Activated CD4-positive, alpha-beta T cell treated with anti-CD3 and anti-CD28 coated beads, Interleukin-2, amount 50 U/mL, for 1 hour (primary cell): ENCODE data around the gene CDC20B.
"Not testable (repeated sequence)": the region's sequence is repeated elsewhere in the genome, so short reads cannot be mapped to it uniquely, and the experiment has no call there.

ENCODE experiments used
- DNase-seq: peaks from one replicate; pipeline ENCODE4 v3.0.0-alpha.2; 2020

Gene CDC20B

GRCh38 chr5:55160493-55161209, 12.3 kb downstream of the CDC20B start:
- no peak for DNase-seq

GRCh38 chr5:55159763-55160492, 13.0 kb downstream of the CDC20B start, which contains the start of gene GPX8:
TSS of gene GPX8 (plus strand) at chr5:55160171. CDS start at chr5:55160193, 22 bp downstream.
- DNase-seq = no peak

- no peak for DNase-seq
Measured at GRCh38 chr5:55154873-55155272, 18.1 kb downstream of the CDC20B start.

- no peak for DNase-seq
Measured at GRCh38 chr5:55151923-55152842, 20.8 kb downstream of the CDC20B start.

- no peak for DNase-seq
Measured at GRCh38 chr5:55149308-55149795, 23.6 kb downstream of the CDC20B start.

- peak; percentile 79 for DNase-seq
Measured at GRCh38 chr5:55146543-55147151, 26.3 kb downstream of the CDC20B start.

- no peak for DNase-seq
Measured at GRCh38 chr5:55146080-55146479, 26.9 kb downstream of the CDC20B start.

GRCh38 chr5:55143624-55144023, 29.4 kb downstream of the CDC20B start:
- no peak for DNase-seq

GRCh38 chr5:55141945-55142690, 30.9 kb downstream of the CDC20B start:
- no peak for DNase-seq

- DNase-seq = no peak
Measured at GRCh38 chr5:55140908-55141665, 31.9 kb downstream of the CDC20B start.

GRCh38 chr5:55136521-55136920, 36.5 kb downstream of the CDC20B start:
- DNase-seq = no peak

GRCh38 chr5:55134053-55134722, 38.8 kb downstream of the CDC20B start:
- no peak for DNase-seq

GRCh38 chr5:55123365-55123764, 49.6 kb downstream of the CDC20B start:
- no peak for DNase-seq

- DNase-seq = no peak
Measured at GRCh38 chr5:55114061-55114460, 58.9 kb downstream of the CDC20B start.

- DNase-seq = no peak
Measured at GRCh38 chr5:55113327-55113726, 59.6 kb downstream of the CDC20B start.

- DNase-seq = no peak
Measured at GRCh38 chr5:55110217-55110616, 62.8 kb downstream of the CDC20B start.

GRCh38 chr5:55108661-55109060, 64.3 kb downstream of the CDC20B start:
- no peak for DNase-seq

GRCh38 chr5:55105976-55106375, 67.0 kb downstream of the CDC20B start:
- DNase-seq = not testable (repeated sequence)

- no peak for DNase-seq
Measured at GRCh38 chr5:55104946-55105701, 67.9 kb downstream of the CDC20B start.
